ENCODE results near the gene GAB1. TPM values are rescaled to one million over a fixed set of nuclear protein-coding genes. Genes with fewer than 3 reads are reported as not detected.
"Not testable (repeated sequence)": the region's sequence is repeated elsewhere in the genome, so short reads cannot be mapped to it uniquely, and the experiment has no call there.

Gene GAB1
- total RNA-seq, 1 donor from 2014 or later: 31.5 TPM

- no peak for DNase-seq (ENCODE audit: low spot score)
Measured at GRCh38 chr4:143338313-143338712, 1.6 kb downstream of the GAB1 start.

DNA sequence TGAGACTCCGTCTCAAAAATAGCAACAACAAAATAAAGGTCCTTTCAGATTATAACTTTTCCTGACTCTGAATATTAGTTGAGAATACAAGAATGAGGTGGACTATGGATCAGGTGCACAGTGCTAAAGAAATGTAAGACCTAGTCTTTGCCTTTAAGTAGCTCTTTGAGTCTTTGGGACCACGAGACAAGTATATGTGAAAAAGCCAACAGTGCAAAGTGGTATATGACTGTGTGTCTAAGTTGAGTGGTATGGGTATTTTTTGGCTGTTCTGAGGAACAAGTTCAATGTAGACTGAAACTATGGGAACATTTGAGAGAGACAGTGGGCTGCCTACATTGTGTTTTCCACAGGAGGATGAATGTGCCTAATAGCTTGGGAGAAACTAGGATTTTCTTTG lies 2.8 kb downstream of the GAB1 start:
- DNase-seq (ENCODE audit: low spot score): no peak

DNA sequence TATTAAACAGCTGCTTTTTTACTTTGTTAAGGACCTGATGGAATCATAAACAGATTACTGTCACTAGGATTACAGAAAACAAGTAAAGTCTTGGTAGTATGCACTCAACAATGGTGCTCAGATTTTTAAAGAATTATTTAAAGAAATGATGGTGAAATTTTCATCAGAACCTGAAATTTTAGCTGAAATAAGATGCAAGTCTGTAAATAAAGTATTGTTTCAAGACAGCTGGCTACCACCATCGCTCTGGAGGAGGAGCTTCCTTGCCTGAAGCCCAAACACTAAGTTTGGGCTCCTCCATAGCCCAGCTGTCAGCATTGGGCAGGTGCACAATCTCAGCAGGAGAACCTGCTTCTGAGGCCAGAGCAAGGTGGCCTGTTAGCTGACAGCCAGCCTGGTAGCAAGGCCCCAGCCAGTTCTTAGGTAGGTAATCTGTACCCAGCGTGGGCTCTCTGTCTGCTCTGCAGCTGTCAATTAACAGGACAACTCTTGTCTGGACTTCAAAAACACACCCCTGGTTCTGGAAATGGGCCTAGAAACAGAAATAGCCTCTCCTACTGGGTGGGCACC lies 4.6 kb downstream of the GAB1 start:
- no peak for DNase-seq (ENCODE audit: low spot score)

- DNase-seq (ENCODE audit: low spot score): no peak
Measured at GRCh38 chr4:143343276-143343831, 6.7 kb downstream of the GAB1 start.

- no peak for DNase-seq (ENCODE audit: low spot score)
Measured at GRCh38 chr4:143344041-143344440, 7.4 kb downstream of the GAB1 start.

- peak; percentile 83 for DNase-seq (ENCODE audit: low spot score)
Measured at GRCh38 chr4:143344774-143345173, 8.1 kb downstream of the GAB1 start.

GRCh38 chr4:143345356-143345755 lies 8.7 kb downstream of the GAB1 start:
- DNase-seq (ENCODE audit: low spot score): no peak

GRCh38 chr4:143346206-143346605 lies 9.5 kb downstream of the GAB1 start:
- DNase-seq (ENCODE audit: low spot score): peak; percentile 40

GRCh38 chr4:143347484-143348111 lies 10.9 kb downstream of the GAB1 start:
- no peak for DNase-seq (ENCODE audit: low spot score)

DNA sequence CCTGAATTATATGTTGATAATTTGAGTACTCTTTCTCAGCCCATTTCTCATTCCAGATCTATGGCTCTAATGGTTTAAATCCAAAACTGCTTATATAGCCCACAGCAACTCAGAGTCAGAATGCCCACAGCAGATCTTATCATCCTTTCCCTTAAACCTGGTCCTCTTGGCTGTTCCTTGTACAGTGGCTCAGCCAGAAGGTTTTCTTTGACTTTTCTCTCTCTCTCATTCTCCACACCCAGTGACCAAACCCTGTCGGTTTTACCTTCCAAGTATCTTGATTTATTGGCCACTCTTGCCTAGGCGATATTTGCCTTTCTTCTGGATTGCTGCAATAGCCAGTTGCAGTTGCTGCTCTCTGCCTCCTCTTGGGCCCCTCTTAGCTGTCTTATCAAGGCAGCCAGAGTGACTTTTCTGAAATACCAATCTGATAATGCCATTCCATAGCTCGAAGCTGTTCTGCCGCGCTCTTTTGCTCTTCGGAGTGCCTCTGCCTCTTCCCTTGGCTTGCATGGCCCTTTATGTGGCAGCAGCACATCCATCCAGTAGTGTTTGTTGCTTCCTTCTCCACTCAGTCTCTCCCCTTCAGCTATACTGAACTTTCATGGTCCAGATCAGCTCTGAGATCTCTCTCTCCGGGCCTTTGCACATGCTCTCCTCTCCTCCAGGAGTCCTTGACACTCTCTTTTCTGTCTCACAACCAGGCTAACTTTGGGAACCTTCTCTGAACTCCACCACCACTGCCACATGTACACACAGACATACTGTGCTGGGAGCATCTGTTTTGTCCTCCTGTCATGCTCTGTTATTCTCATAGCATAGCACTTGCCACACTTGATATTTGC lies 11.8 kb downstream of the GAB1 start:
- peak; percentile 43 for DNase-seq (ENCODE audit: low spot score)

GRCh38 chr4:143349858-143350527 lies 13.3 kb downstream of the GAB1 start:
- DNase-seq (ENCODE audit: low spot score): not testable (repeated sequence)

- no peak for DNase-seq (ENCODE audit: low spot score)
Measured at GRCh38 chr4:143351149-143351691, 14.5 kb downstream of the GAB1 start.

GRCh38 chr4:143351774-143352451 lies 15.2 kb downstream of the GAB1 start:
- no peak for DNase-seq (ENCODE audit: low spot score)

- DNase-seq (ENCODE audit: low spot score): peak; percentile 56
Measured at GRCh38 chr4:143352720-143353119, 16.0 kb downstream of the GAB1 start.

DNA sequence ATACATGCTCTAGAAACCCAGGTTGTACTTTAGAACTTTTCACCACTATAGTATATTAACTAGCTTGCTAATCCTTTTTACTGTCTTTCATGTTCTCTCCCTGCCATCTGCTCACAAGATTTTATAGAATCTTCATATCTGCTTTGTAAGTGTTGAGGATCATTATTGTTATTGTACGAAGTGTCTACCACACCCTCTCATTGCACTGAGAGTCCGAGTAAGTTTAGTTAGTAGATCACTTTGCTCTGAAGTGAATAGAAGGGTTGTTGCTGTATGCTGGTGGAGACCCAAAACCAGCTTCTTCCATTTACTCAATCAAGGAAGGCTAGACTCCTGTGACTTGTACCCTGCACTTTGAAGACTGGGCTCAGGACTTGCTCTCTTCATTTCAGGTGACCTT lies 17.1 kb downstream of the GAB1 start:
- no peak for DNase-seq (ENCODE audit: low spot score)

DNA sequence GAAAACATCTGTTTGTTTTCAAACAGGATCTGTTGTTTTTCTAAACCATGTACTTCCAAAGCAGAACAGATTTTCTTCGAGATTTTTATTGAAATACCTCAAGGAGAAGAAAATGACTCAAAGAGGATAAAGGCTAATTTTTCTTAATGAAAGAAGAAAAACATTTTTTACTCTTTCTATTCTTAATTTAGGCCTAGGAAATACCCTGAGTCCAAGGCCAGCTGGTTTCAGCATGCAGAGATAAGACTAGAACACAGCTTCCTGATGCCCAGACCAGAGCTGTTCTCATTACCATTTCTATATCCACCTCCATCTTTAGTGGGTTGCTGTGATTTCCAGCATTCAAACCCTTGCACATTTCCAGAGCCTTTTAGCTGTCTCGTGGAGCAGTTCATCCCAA lies 18.3 kb downstream of the GAB1 start:
- DNase-seq (ENCODE audit: low spot score): peak; percentile 50

GRCh38 chr4:143355540-143356217 lies 19.0 kb downstream of the GAB1 start:
- DNase-seq (ENCODE audit: low spot score): peak; percentile 58

- no peak for DNase-seq (ENCODE audit: low spot score)
Measured at GRCh38 chr4:143356493-143356892, 19.8 kb downstream of the GAB1 start.

DNA sequence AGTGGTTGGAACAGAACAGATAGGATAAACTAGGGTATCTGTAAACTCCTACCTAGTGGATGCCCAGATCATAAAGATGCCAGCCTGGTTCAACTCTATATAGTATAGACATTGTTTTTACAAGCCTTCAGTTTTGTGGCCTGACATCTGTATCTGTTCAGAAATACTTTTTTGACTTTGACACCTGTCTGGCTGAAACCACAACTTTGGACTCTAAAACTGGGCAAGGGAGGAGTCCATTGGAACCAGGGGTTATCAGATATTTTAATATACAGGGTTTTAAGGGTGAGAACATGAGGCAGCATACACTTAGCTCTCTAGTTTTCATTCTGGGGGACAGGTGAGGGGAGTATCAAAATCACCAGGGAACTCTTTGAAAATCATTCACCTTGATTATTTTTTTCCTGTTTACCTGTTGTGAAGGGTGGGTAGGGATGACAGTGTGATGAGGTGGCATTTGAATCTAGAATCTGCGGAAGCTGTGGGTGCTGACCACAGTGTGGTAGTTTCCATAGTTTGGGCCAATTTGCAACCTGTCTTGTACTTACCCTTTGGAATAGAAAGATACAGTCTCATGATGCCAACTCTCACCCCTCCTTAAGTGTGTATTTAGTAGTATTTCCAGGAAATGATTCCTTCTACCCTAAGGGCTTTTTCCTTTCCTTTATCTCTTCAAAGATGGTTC lies 20.6 kb downstream of the GAB1 start:
- no peak for DNase-seq (ENCODE audit: low spot score)

DNA sequence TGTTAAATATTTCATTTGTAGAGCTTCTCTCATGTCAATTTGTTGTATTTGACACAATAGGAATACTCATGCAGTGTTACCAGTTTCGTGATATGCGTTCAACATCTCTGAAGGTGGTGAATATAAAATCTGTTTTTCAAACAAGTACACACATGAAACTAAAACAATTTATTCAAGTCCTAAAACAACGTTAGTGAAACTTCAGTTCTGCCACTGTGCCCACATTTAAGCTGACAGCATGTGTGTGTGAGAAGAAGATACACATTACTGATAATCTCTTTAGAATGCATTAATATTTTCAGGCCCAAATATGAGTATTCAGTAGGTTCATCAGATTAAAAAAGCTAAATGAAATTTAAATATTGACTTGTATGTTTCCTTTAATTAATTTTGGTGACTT lies 21.7 kb downstream of the GAB1 start:
- no peak for DNase-seq (ENCODE audit: low spot score)
